HG02763 (cell line): ENCODE measurements around the gene MRPS35.

Experiments
- ATAC-seq: cut with Tn5 transposase; IDR thresholded peaks from one replicate; pipeline ENCODE4 v1.9.1; 2021; ENCODE audit warnings: mild to moderate bottlenecking, moderate library complexity; ENCODE audit not compliant: unreplicated experiment

The MRPS35 gene

GRCh38 chr12:27771481-27772327, 61.1 kb downstream of the MRPS35 start:
- no peak for ATAC-seq

DNA sequence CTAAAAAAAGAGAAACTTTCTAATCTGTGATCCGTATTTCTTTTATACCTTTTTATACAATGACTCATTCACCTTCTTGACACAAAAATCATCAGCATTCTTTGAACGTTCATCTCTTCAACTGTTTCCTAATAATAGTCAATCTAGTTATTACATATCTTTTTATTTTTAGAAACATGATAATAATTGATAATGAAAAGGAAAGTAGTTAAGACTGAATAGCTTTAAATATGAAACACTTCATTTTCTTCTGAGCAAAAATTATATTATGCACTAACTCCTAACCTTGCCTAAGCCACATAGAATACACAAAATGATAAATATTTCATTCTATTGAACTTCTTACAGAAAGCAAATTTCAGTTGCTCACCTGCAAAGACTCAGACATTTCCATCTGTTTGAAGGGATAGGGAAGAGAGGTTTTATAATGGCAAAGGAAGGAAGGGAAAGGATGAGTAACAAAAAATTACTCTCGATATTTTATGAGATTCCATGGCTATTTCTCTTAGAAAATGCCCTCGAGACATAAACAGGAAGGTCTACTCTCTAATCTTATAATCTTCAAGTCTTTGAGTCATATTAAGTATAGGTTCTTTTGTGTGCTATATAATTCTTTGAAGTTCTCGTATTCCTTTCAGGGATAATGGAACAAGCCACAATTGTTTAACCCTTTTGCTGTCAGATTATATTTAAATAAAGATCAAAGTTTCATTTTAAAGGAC, 61.9 kb downstream of the MRPS35 start:
- no peak for ATAC-seq

DNA sequence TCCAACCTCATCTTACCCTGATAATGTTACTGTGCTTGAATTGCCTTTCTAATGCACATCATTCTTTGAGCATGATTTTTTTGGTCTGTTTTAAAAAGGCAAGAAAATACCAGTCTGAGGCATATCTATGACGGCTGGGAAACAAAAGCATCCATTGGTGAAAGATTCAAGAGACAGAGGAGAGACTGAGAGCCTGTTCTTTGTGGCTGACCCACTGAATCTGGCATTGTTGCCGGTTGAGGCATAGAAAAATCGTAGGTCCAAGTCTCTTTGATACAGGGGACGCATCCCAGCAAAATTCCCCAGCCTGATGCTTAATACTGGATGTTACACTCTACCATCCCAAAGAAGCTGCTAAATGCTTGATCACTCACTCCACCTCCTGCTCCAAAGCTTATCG, 66.5 kb downstream of the MRPS35 start:
- no peak for ATAC-seq

GRCh38 chr12:27778206-27778605, 67.6 kb downstream of the MRPS35 start:
- ATAC-seq = no peak

- peak; percentile 12 for ATAC-seq
Measured at GRCh38 chr12:27779416-27779919, 68.8 kb downstream of the MRPS35 start.

- ATAC-seq = peak; percentile 73
Measured at GRCh38 chr12:27779920-27780611, 69.4 kb downstream of the MRPS35 start, which contains the start of the genes KLHL42 and MANSC4. Gene KLHL42, plus strand, starts transcription at chr12:27780233. Its CDS starts 98 bp downstream, at chr12:27780331. Gene MANSC4, minus strand, starts transcription at chr12:27780236. Its CDS starts 8,960 bp downstream, at chr12:27771276.

DNA sequence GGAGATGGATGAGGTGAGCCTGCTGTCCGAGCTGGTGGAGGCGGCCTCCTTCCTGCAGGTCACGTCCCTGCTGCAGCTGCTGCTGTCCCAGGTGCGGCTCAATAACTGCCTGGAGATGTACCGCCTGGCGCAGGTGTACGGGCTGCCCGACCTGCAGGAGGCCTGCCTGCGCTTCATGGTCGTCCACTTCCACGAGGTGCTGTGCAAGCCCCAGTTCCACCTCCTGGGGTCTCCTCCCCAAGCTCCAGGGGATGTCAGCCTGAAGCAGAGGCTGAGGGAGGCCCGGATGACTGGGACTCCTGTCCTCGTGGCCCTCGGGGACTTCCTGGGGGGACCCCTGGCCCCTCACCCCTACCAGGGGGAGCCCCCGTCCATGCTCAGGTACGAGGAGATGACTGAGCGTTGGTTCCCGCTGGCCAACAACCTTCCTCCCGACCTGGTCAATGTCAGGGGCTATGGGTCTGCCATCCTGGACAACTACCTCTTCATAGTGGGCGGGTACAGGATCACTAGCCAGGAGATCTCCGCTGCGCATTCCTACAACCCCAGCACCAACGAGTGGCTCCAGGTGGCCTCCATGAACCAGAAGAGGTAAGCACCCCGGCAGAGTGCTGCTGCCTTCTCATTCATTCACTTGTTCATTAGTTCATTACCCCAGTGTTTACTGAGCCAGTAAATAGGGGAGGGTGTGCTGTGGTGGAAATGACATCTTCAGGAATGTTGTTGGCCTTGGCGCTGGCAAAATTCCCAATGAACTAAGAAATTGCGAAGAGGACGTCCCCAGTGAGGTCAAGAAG, 70.2 kb downstream of the MRPS35 start:
- peak; percentile 23 for ATAC-seq

- ATAC-seq = no peak
Measured at GRCh38 chr12:27781680-27782079, 71.0 kb downstream of the MRPS35 start.

DNA sequence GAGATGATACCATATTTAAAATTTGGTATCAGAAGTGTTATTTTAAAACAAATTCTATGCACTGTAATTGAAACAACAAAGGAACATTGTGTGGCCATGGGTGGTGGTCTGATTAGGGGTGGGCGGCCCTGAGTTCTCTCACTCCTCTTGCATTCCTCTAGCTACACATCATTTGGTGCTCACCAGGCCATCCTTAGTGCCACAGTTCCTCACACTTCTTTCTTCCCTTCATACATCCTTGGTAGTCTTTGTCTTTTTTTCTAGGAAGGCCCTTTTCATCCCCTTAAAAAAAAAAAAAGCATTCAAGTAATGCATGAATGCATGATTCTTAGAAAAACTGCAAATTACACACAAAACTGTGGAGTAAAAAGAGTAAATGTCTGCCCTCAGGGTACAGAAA, 71.8 kb downstream of the MRPS35 start:
- no peak for ATAC-seq

GRCh38 chr12:27785882-27786570, 75.4 kb downstream of the MRPS35 start:
- no peak for ATAC-seq

- no peak for ATAC-seq
Measured at GRCh38 chr12:27787559-27787958, 76.9 kb downstream of the MRPS35 start.

- no peak for ATAC-seq
Measured at GRCh38 chr12:27790179-27790578, 79.5 kb downstream of the MRPS35 start.

GRCh38 chr12:27794818-27795584, 84.4 kb downstream of the MRPS35 start:
- no peak for ATAC-seq

DNA sequence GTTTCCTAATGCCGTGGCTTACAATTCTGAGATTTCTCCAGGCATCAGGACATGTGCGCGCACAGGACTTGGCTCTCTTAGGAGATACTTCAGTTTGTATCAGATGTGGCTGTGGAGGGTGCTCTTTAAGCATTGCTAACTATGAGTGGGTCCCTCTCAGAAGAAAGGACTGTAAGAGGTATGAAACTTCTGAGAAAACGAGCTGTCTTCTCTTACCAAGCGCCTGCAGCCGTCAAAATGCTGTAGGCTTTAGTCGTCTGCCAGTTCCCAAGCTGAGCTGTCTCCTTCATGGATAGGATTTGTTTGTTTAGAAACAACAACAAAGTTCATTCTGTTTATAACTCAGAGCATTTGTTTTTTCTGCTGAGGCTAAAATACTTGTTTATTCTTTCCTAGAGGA, 85.5 kb downstream of the MRPS35 start:
- no peak for ATAC-seq

DNA sequence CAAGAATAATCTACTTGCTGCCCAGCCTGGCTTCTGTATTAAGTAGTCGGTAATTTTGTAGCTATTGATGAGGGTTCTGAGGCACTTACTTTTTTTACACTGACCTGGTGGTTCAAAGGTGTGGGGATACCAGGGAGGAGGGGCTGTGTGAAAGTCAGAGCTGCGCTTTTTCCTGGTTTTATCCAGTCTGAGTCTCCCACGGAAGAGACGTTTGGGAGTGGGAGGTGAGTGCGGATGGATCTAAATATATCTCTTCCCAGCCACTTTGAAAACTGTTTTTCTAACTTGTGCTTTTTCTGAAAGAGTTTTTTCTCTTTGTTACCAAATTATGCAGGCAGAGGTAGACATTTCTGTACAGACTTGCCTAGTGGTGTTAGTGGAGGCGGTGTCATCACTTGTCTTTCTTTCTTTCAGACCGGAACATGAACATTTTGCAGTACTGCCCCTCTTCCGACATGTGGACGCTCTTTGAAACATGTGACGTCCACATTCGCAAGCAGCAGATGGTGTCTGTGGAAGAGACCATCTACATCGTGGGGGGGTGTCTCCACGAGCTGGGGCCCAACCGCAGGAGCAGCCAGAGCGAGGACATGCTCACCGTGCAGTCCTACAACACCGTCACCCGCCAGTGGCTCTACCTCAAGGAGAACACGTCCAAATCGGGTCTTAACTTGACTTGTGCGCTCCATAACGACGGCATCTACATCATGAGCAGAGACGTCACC, 86.8 kb downstream of the MRPS35 start:
- no peak for ATAC-seq

DNA sequence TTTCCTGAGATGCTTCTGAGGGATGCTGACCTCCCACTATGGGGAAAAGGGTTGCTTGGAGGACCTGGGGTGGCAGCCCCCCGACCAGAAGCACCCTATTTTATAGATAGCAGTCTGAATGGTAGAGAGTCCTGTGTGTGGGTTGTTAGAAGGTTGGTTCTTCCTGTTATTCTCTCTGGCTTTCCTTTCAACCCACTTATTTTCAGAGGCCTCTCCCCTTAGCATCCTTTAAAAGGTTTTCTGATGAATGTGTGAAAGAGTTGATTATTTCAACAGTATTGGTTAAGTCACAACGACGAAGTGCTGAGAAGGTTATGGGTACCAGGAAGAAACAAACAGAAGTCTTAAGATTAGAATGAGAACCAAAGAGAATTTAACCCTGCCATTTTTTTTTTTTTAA, 90.2 kb downstream of the MRPS35 start:
- no peak for ATAC-seq

DNA sequence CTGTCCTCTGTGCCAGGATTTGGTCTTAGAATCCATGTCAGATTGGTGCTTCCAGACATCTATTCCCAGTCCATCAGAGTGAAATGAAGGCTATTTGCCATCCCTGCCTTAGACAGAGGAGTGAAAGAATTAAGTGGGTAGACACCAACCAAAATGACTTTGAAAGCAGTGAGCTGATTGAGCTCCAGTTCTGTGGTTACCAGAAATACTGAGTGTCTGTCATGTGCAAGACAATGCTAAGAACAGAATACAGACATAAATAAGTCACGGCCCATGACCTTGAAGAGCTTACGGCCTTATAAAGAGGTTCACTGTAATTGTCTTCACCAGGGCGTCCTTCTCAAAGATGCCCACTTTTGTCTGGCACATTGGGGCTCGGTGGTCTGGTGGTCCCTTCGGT, 91.0 kb downstream of the MRPS35 start:
- ATAC-seq = no peak

GRCh38 chr12:27802511-27802910, 91.9 kb downstream of the MRPS35 start:
- ATAC-seq = no peak
